Measurements from ENCODE around the gene TRIP4. TPM values are rescaled to one million over a fixed set of nuclear protein-coding genes. Genes with fewer than 3 reads are reported as not detected.

Gene TRIP4
- total RNA-seq, 2 donors from 2014 or later = 28.0 to 32.4 TPM

- no peak overlapping the region for H3K4me3 ChIP-seq
- H3K9ac ChIP-seq (ENCODE audit: low read depth in 2 of 2, low read length in 2 of 2) = no peak overlapping the region
- no peak overlapping the region for H3K27ac ChIP-seq
- H3K9me3 ChIP-seq = no peaks in the 10 kb centered on the region
- H3K4me1 ChIP-seq = no peaks in the 10 kb centered on the region
- no peak for DNase-seq
- no peaks in the 10 kb centered on the region for H3K27me3 ChIP-seq
- intact Hi-C loops (cut with DNase I) = no loop called here
- H3K36me3 ChIP-seq = no peaks in the 10 kb centered on the region
- TF ChIP-seq CTCF (IDR thresholded peaks at IDR 0.05) = no peak
Observed at GRCh38 chr15:64466408-64467141, 78.9 kb downstream of the TRIP4 start.

- Histone ChIP-seq H3K9ac (ENCODE audit: low read depth in 2 of 2, low read length in 2 of 2) (no peak overlapping the region), H3K9me3 (no peaks in the 10 kb centered on the region), H3K4me3 (no peak overlapping the region), H3K27me3 (no peaks in the 10 kb centered on the region), H3K4me1 (no peaks in the 10 kb centered on the region), H3K36me3 (no peaks in the 10 kb centered on the region), H3K27ac (no peak overlapping the region)
- TF ChIP-seq CTCF (IDR thresholded peaks at IDR 0.05) = no peak
- no peak for DNase-seq
- intact Hi-C loops (cut with DNase I) = no loop called here
Observed at GRCh38 chr15:64472161-64472560, 84.5 kb downstream of the TRIP4 start.

GRCh38 chr15:64474846-64475245, 87.2 kb downstream of the TRIP4 start:
- no peaks in the 10 kb centered on the region for H3K9me3 ChIP-seq
- intact Hi-C loops (cut with DNase I) = no loop called here
- H3K36me3 ChIP-seq = no peaks in the 10 kb centered on the region
- H3K4me3 ChIP-seq = no peak overlapping the region
- no peak for DNase-seq
- H3K9ac ChIP-seq (ENCODE audit: low read depth in 2 of 2, low read length in 2 of 2) = no peak overlapping the region
- no peak for TF ChIP-seq CTCF (IDR thresholded peaks at IDR 0.05)
- no peaks in the 10 kb centered on the region for H3K4me1 ChIP-seq
- H3K27ac ChIP-seq = no peak overlapping the region
- H3K27me3 ChIP-seq = no peaks in the 10 kb centered on the region

GRCh38 chr15:64476550-64476949, 88.9 kb downstream of the TRIP4 start:
- Histone ChIP-seq H3K4me1 (no peaks in the 10 kb centered on the region), H3K27me3 (no peaks in the 10 kb centered on the region), H3K9ac (ENCODE audit: low read depth in 2 of 2, low read length in 2 of 2) (no peak overlapping the region), H3K9me3 (no peaks in the 10 kb centered on the region), H3K4me3 (no peak overlapping the region), H3K36me3 (no peaks in the 10 kb centered on the region), H3K27ac (no peak overlapping the region)
- intact Hi-C loops (cut with DNase I) = no loop called here
- TF ChIP-seq CTCF (IDR thresholded peaks at IDR 0.05) = no peak
- DNase-seq = no peak

GRCh38 chr15:64478863-64479262, 91.2 kb downstream of the TRIP4 start:
- no peak for TF ChIP-seq CTCF (IDR thresholded peaks at IDR 0.05)
- no peak overlapping the region for H3K27ac ChIP-seq
- intact Hi-C loops (cut with DNase I) = no loop called here

More at GRCh38 chr15:64478863-64479262, 91.2 kb downstream of the TRIP4 start:
- DNase-seq = no peak
- no peaks in the 10 kb centered on the region for H3K27me3 ChIP-seq
- H3K4me3 ChIP-seq = no peak overlapping the region
- no peaks in the 10 kb centered on the region for H3K9me3 ChIP-seq
- no peaks in the 10 kb centered on the region for H3K4me1 ChIP-seq
- H3K36me3 ChIP-seq = no peaks in the 10 kb centered on the region
- H3K9ac ChIP-seq (ENCODE audit: low read depth in 2 of 2, low read length in 2 of 2) = no peak overlapping the region

Data from colonic mucosa (tissue), 4 donors.